ENCODE data around the gene ATG9B. TPM values are rescaled to one million over a fixed set of nuclear protein-coding genes. Genes with fewer than 3 reads are reported as not detected.
A peak's percentile ranks its signal among the peaks of the same experiment; 100 is the strongest.

ATG9B gene
- total and polyA plus RNA-seq, 9 of the 15 experiments (the other 6 are each of a cell fraction or from before 2014, with no cell fraction given), result 0.29 to 8.0 (median 2.1) TPM

- TF ChIP-seq TAL1 (IDR thresholded peaks at IDR 0.05), result no peak
- 0 out of 2 replicates have a peak, but pooled peaks have one; percentile 67 for TF ChIP-seq ZNF232 (CRISPR knock-in tag; IDR thresholded peaks at IDR 0.05)
- 0 out of 2 replicates have a peak, but pooled peaks have one; percentile 34 for TF ChIP-seq TCFL5 (CRISPR knock-in tag; conservative IDR thresholded peaks at IDR 0.05)
- TF ChIP-seq, protein P1, sequence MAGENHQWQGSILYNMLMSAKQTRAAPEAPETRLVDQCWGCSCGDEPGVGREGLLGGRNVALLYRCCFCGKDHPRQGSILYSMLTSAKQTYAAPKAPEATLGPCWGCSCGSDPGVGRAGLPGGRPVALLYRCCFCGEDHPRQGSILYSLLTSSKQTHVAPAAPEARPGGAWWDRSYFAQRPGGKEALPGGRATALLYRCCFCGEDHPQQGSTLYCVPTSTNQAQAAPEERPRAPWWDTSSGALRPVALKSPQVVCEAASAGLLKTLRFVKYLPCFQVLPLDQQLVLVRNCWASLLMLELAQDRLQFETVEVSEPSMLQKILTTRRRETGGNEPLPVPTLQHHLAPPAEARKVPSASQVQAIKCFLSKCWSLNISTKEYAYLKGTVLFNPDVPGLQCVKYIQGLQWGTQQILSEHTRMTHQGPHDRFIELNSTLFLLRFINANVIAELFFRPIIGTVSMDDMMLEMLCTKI (IDR thresholded peaks at IDR 0.05; ENCODE audit: partially characterized antibody), result no peak
- peak; percentile 68; the same call in 1 of the 2 replicates for TF ChIP-seq ARID1B (IDR thresholded peaks at IDR 0.05)
- no peak for TF ChIP-seq ZNF551 (CRISPR knock-in tag; IDR thresholded peaks at IDR 0.05)
- peak; percentile 56 for TF ChIP-seq EGR1 (conservative IDR thresholded peaks at IDR 0.05)
- peak; percentile 87 for TF ChIP-seq MGA (IDR thresholded peaks at IDR 0.05)
- no peak for TF ChIP-seq EZH2 (IDR thresholded peaks at IDR 0.05; ENCODE audit: borderline replicate concordance, low read depth, low read length)
- TF ChIP-seq DMBX1 (CRISPR knock-in tag; IDR thresholded peaks at IDR 0.05; ENCODE audit: borderline replicate concordance), result peak; percentile 69
- TF ChIP-seq CBX5 (IDR thresholded peaks at IDR 0.05; ENCODE audit: borderline replicate concordance, low read depth), result no peak
- no peak for TF ChIP-seq POLR2H (tag; IDR thresholded peaks at IDR 0.05; ENCODE audit: low read depth)
- TF ChIP-seq RBBP5 (IDR thresholded peaks at IDR 0.05; ENCODE audit: borderline replicate concordance, insufficient read depth, low read length, poor library complexity, severe bottlenecking), result peak; percentile 69
- peak; percentile 89 for TF ChIP-seq NFRKB (IDR thresholded peaks at IDR 0.05; ENCODE audit: low read depth)
- no peak for TF ChIP-seq ZNF184 (CRISPR knock-in tag; IDR thresholded peaks at IDR 0.05)
These were observed 15.6 kb downstream of the ATG9B start (continued) for GRCh38 chr7:151008511-151009323.
